HG02610 (cell line): ENCODE results near the gene RPS10.
"Not testable (repeated sequence)": the region's sequence is repeated elsewhere in the genome, so short reads cannot be mapped to it uniquely, and the experiment has no call there.

Experiments used
- ATAC-seq: cut with Tn5 transposase; IDR thresholded peaks from one replicate; pipeline ENCODE4 v1.9.1; 2021; ENCODE audit warnings: mild to moderate bottlenecking, moderate library complexity; ENCODE audit not compliant: unreplicated experiment

RPS10 gene

GRCh38 chr6:34374508-34374907 is 51.4 kb downstream of the RPS10 start:
- ATAC-seq: no peak

GRCh38 chr6:34374069-34374468 is 51.8 kb downstream of the RPS10 start:
- no peak for ATAC-seq

GRCh38 chr6:34373511-34373910 is 52.4 kb downstream of the RPS10 start:
- no peak for ATAC-seq

GRCh38 chr6:34371865-34372264 is 54.0 kb downstream of the RPS10 start:
- not testable (repeated sequence) for ATAC-seq

- no peak for ATAC-seq
Observed at GRCh38 chr6:34370361-34370760, 55.5 kb downstream of the RPS10 start.

GRCh38 chr6:34369385-34369784 is 56.5 kb downstream of the RPS10 start:
- no peak for ATAC-seq
